K562 (cell line): Measurements from ENCODE around the gene MYL9. TPM values are rescaled to one million over a fixed set of nuclear protein-coding genes. Genes with fewer than 3 reads are reported as not detected.

Experiments
- ATAC-seq: fragments of 200-7000 bp; cut with Tn5 transposase; 3 replicates; pipeline ENCODE4 v1.9.1; 2020; ENCODE audit warnings: moderate library complexity
- BruUV-seq: library from RNA; stranded (reverse); fragments of 400-500 nt; replicated peaks from 2 replicates; lab custom pipeline; 2021; lab: Mats Ljungman, UMichigan
- CTCF ChIA-PET: fragments of 300-600 bp; formaldehyde crosslinking; extraction: SDS; loops from one replicate; lab custom pipeline; 2021; ENCODE audit warnings: low intra/inter-chr PET ratio; lab: Yijun Ruan, JAX
- POLR2A ChIA-PET: fragments of 300-600, 350-650 bp; sonication (Branson Sonifier 250); formaldehyde crosslinking; extraction: SDS; loops from one replicate; lab custom pipeline; 2021; ENCODE audit warnings: antibody characterized with exemption, inconsistent platforms; lab: Yijun Ruan, JAX
- DNase-seq, 4 experiments: peaks; one replicate each; pipeline versions ENCODE4 v3.0.0 to v3.0.0-alpha.2; 2011 to 2018; ENCODE audit warnings: low spot score in 3 of 4, mixed read lengths in 3 of 4; ENCODE audit errors: extremely low read depth in 1 of 4
- FAIRE-seq: peaks from 2 replicates; lab custom pipeline; 2011; peaks lifted over from hg19 to GRCh38; lab: Jason Lieb, UNC
- H2AFZ ChIP-seq: 2 replicates; pipeline ENCODE4 v1.6.0; 2011; ENCODE audit warnings: low read depth, low read length, control low read depth, inconsistent platforms
- H3K27ac ChIP-seq: fragments of 200-600 bp; 3 replicates; pipeline ENCODE4 v1.8.0; 2011; ENCODE audit warnings: low read depth, mild to moderate bottlenecking, control low read depth, inconsistent platforms, low read length, moderate library complexity, mixed read lengths; ENCODE audit errors: extremely low read depth
- H3K27me3 ChIP-seq, 2 experiments: fragments of 300-600 bp in 1 of 2; 2 replicates in 1 of 2; 3 replicates in 1 of 2; pipeline versions ENCODE4 v1.6.0 to v1.8.0; 2011; ENCODE audit warnings: inconsistent platforms in 2 of 2, low read length in 2 of 2, mild to moderate bottlenecking in 1 of 2, mixed read lengths in 1 of 2, moderate library complexity in 1 of 2; ENCODE audit not compliant: control insufficient read depth in 2 of 2, insufficient read depth in 2 of 2
- H3K36me3 ChIP-seq: fragments of 300-600 bp; 3 replicates; pipeline ENCODE4 v1.8.0; 2011; ENCODE audit warnings: mild to moderate bottlenecking, low read length, inconsistent platforms; ENCODE audit not compliant: control insufficient read depth, insufficient read depth
- H3K4me1 ChIP-seq, 2 experiments: fragments of 200-600 bp in 1 of 2; replicated peaks in 1 of 2; 2 replicates in 1 of 2; 3 replicates in 1 of 2; pipeline versions ENCODE4 v1.5.1 to v1.8.0; 2011; ENCODE audit warnings: inconsistent platforms in 2 of 2, low read length in 2 of 2, mild to moderate bottlenecking in 1 of 2, mixed read lengths in 1 of 2, moderate library complexity in 1 of 2; ENCODE audit not compliant: control insufficient read depth in 2 of 2, insufficient read depth in 2 of 2
- H3K4me2 ChIP-seq: 2 replicates; pipeline ENCODE4 v1.6.1; 2011; ENCODE audit warnings: low read length, control low read depth, inconsistent platforms, mixed read lengths; ENCODE audit not compliant: insufficient read depth
- H3K4me3 ChIP-seq: fragments of 200-600 bp; sonication (generic), shearing (Covaris generic); 2 replicates; pipeline ENCODE4 v1.5.1; 2016; ENCODE audit warnings: control low read depth, inconsistent platforms
- H3K79me2 ChIP-seq: fragments of 200-600 bp; 3 replicates; pipeline ENCODE4 v1.8.0; 2011; ENCODE audit warnings: low read length, inconsistent platforms; ENCODE audit not compliant: control insufficient read depth, insufficient read depth
- H3K9ac ChIP-seq, 2 experiments: 2 replicates each; pipeline versions ENCODE4 v1.6.0 to v1.6.1; 2011; ENCODE audit warnings: low read depth in 2 of 2, low read length in 2 of 2, control low read depth in 1 of 2, inconsistent platforms in 1 of 2, mild to moderate bottlenecking in 1 of 2, mixed read lengths in 1 of 2; ENCODE audit not compliant: insufficient read depth in 1 of 2
- H3K9me1 ChIP-seq: one replicate; pipeline ENCODE4 v1.6.0; 2011; ENCODE audit warnings: inconsistent platforms, mild to moderate bottlenecking, low read length, moderate library complexity; ENCODE audit not compliant: control insufficient read depth, insufficient read depth
- H3K9me3 ChIP-seq: replicated peaks from 2 replicates; pipeline ENCODE4 v1.5.1; 2011; ENCODE audit warnings: low read depth, low read length, inconsistent platforms; ENCODE audit not compliant: control insufficient read depth, insufficient read depth
- H4K20me1 ChIP-seq: replicated peaks from 2 replicates; pipeline ENCODE4 v1.6.1; 2011; ENCODE audit warnings: low read length, inconsistent platforms, mixed read lengths; ENCODE audit not compliant: control insufficient read depth, insufficient read depth
- ATF7 ChIP-seq: fragments of 450-650 bp; IDR thresholded peaks from 2 replicates; pipeline ENCODE4 v1.7.1; 2014; ENCODE audit warnings: mild to moderate bottlenecking, moderate library complexity
- E2F8 ChIP-seq: fragments of 450-650 bp; IDR thresholded peaks from 2 replicates; pipeline ENCODE4 v1.7.1; 2018; ENCODE audit warnings: mild to moderate bottlenecking, low read depth; ENCODE audit not compliant: partially characterized antibody
- GTF2A2 ChIP-seq: IDR thresholded peaks from 2 replicates; pipeline ENCODE4 v1.6.1; 2016; ENCODE audit warnings: mild to moderate bottlenecking, missing genetic modification characterization, missing compliant biosample characterization
- NR2F6 ChIP-seq: fragments of 450-650 bp; formaldehyde crosslinking; IDR thresholded peaks from 2 replicates; pipeline ENCODE4 v1.4.0; 2020; ENCODE audit warnings: mild to moderate bottlenecking
- ZNF140 ChIP-seq: fragments of 250-450 bp; sonication (Bioruptor Pico); IDR thresholded peaks from 2 replicates; pipeline ENCODE4 v1.8.0; 2021; ENCODE audit warnings: moderate library complexity, mild to moderate bottlenecking, inconsistent platforms
- WGBS: fragments of 100-300 bp; shearing (Covaris generic); methylation state at CpG from one replicate; pipeline ENCODE4 v1.1.6; 2016; ENCODE audit warnings: low coverage, mixed read lengths; ENCODE audit not compliant: insufficient coverage; ENCODE audit errors: missing lambda C conversion rate; 5-methylcytosine and 5-hydroxymethylcytosine counted together
- in situ Hi-C: fragments of 300-500 bp; cut with MboI; formaldehyde crosslinking; loops from 4 replicates; pipeline ENCODE4 v1.15.0; 2018; ENCODE audit warnings: inconsistent platforms, mixed read lengths
- intact Hi-C: fragments of 100-400 bp; cut with micrococcal nuclease; formaldehyde crosslinking; loops from 2 replicates; pipeline ENCODE4 v1.14.2; 2022
- polyA plus RNA-seq, 8 experiments: library from polyadenylated mRNA; depleted of rRNA in 4 of 8; stranded (reverse) in 5 of 8; unstranded in 3 of 8; fragments of >200 nt; fragmentation: Nextera tagmentation in 2 of 8; fragmentation: Illumina TruSeq in 1 of 8; extraction: Ambion mirVana in 2 of 8; extraction: Trizol in 1 of 8; gene quantifications; 2 replicates each; pipeline versions ENCODE4 v1.2.1 to v1.2.3, GENCODE V29; 2011 to 2014; ENCODE audit warnings: inconsistent platforms in 1 of 8, missing spikeins in 1 of 8
- total RNA-seq, 7 experiments: library from RNA; depleted of rRNA in 6 of 7; stranded (reverse); fragments of >200 nt in 6 of 7; fragmentation: Illumina TruSeq in 2 of 7; extraction: Trizol in 2 of 7; gene quantifications; 2 replicates each; pipeline versions ENCODE4 v1.2.1 to v1.2.3, GENCODE V29; 2011 to 2021; ENCODE audit warnings: low replicate concordance in 1 of 7

The MYL9 gene
- total and polyA plus RNA-seq, 9 of the 15 experiments (the other 6 are each of a cell fraction or from before 2014, with no cell fraction given): 0.11 to 3.2 (median 0.81) TPM; not detected in 1

GRCh38 chr20:36525620-36526365, 15.5 kb upstream of the MYL9 start:
- Histone ChIP-seq H3K9me1 (no peaks in the 10 kb centered on the region), H2AFZ (no peak overlapping the region), H3K4me2 (no peak overlapping the region), H3K36me3 (peaks cover 33% of the 10 kb centered on the region; the same call in 2 of the 3 replicates), H4K20me1 (0 out of 2 replicates have a peak, but pooled peaks cover 3% of the 10 kb centered on the region), H3K9ac (no peak overlapping the region), H3K4me1 (no peaks in the 10 kb centered on the region; a peak in 1 of 5 replicates), H3K79me2 (no peaks in the 10 kb centered on the region), H3K9me3 (no peaks in the 10 kb centered on the region), H3K27me3 (no peaks in the 10 kb centered on the region), H3K27ac (0 out of 3 replicates have a peak overlapping the region, but pooled peaks have one; percentile 22), H3K4me3 (no peak overlapping the region)
- ATAC-seq (no peak), FAIRE-seq (no peak), DNase-seq (no peak)
- in situ Hi-C loops: no loop called here
- BruUV-seq: no TSS peak
- TF ChIP-seq GTF2A2 (tag) (no peak), NR2F6 (CRISPR knock-in tag) (no peak), ATF7 (no peak), ZNF140 (no peak), E2F8 (no peak)
- intact Hi-C loops: no loop called here
- ChIA-PET CTCF (no interaction called here), POLR2A (interaction anchor here (0.7 kb wide), 1 partner anchor 16 kb away, joined by 3 read pairs; no protein-coding TSS in a partner anchor)
- 91% methylated on average over 12 of the region's 17 CpGs for WGBS
